Left colon (tissue), 2 donors: ENCODE results near the gene THBS3. TPM values are rescaled to one million over a fixed set of nuclear protein-coding genes. Genes with fewer than 3 reads are reported as not detected.
"Not testable (repeated sequence)": the region's sequence is repeated elsewhere in the genome, so short reads cannot be mapped to it uniquely, and the experiment has no call there.

Source experiments
- ATAC-seq: fragments of 200-7000 bp; cut with Tn5 transposase; one replicate; pipeline ENCODE4 v1.9.1; 2020; ENCODE audit warnings: mild to moderate bottlenecking, moderate library complexity
- DNase-seq, 2 donors: peaks; one replicate each; pipeline ENCODE4 v3.0.0-alpha.2; 2020
- intact Hi-C, 2 donors: fragments of 100-400 bp; cut with DNase I in 1 of 2; cut with micrococcal nuclease in 1 of 2; formaldehyde crosslinking; loops; one replicate each; pipeline versions ENCODE4 v1.11.2 to v1.14.0; 2022; cut with DNase I, micrococcal nuclease
- total RNA-seq, 2 donors: library from RNA; stranded (reverse); fragmentation: NEBNext Ultra II Directional; extraction: Animal tissue kit (Norgen Biotek cat#: 25700); gene quantifications; one replicate each; pipeline ENCODE4 v1.2.1, GENCODE V29; 2021
- donor health status: DM: no; HTN: no; CAD: no.
- donor health status: DM: yes; HTN: yes; CAD: no.

THBS3 gene
- total RNA-seq, 2 donors from 2014 or later = 20.0 to 20.9 TPM

GRCh38 chr1:155241069-155241679, 33.5 kb upstream of the THBS3 start:
- intact Hi-C loops = no loop called here
- ATAC-seq = peak; percentile 71
- DNase-seq = peak; percentile 70 to 81

GRCh38 chr1:155236451-155236850, 28.8 kb upstream of the THBS3 start:
- no peak for DNase-seq
- intact Hi-C loops = no loop called here

GRCh38 chr1:155235375-155235774, 27.7 kb upstream of the THBS3 start:
- intact Hi-C loops, ATAC-seq, DNase-seq: not testable (repeated sequence)

More at GRCh38 chr1:155236451-155236850, 28.8 kb upstream of the THBS3 start:
- no peak for ATAC-seq

- DNase-seq, intact Hi-C loops: not testable (repeated sequence)
- peak; percentile 7 for ATAC-seq
Observed at GRCh38 chr1:155233502-155233901, 25.8 kb upstream of the THBS3 start.

- ATAC-seq, DNase-seq, intact Hi-C loops: not testable (repeated sequence)
Observed at GRCh38 chr1:155232001-155232978, 24.6 kb upstream of the THBS3 start.

- intact Hi-C loops = not testable (repeated sequence)
Observed at GRCh38 chr1:155231302-155231701, 23.6 kb upstream of the THBS3 start.

GRCh38 chr1:155228096-155228427, 20.4 kb upstream of the THBS3 start:
- DNase-seq (no peak), ATAC-seq (no peak)
- intact Hi-C loops = no loop called here

More at GRCh38 chr1:155231302-155231701, 23.6 kb upstream of the THBS3 start:
- DNase-seq, ATAC-seq: not testable (repeated sequence)

- DNase-seq = peak; percentile 99
- ATAC-seq = peak; percentile 96
- intact Hi-C loops = no loop called here
Observed at GRCh38 chr1:155227261-155228095, 19.8 kb upstream of the THBS3 start.

GRCh38 chr1:155226910-155227260, 19.2 kb upstream of the THBS3 start:
- intact Hi-C loops = no loop called here
- ATAC-seq (peak; percentile 57), DNase-seq (peak; percentile 60 to 63)

- DNase-seq = peak; percentile 77 to 90
- intact Hi-C loops = no loop called here
- peak; percentile 60 for ATAC-seq
Observed at GRCh38 chr1:155226188-155226909, 18.7 kb upstream of the THBS3 start.

- DNase-seq, intact Hi-C loops, ATAC-seq: not testable (repeated sequence)
Observed at GRCh38 chr1:155225404-155225759, 17.7 kb upstream of the THBS3 start.

- ATAC-seq (no peak), DNase-seq (no peak)
- intact Hi-C loops = no loop called here
Observed at GRCh38 chr1:155223047-155223446, 15.3 kb upstream of the THBS3 start.

GRCh38 chr1:155220211-155220965, 12.7 kb upstream of the THBS3 start:
- intact Hi-C loops = not testable (repeated sequence)
- peak; percentile 57 to 71 for DNase-seq
- peak; percentile 85 for ATAC-seq

- intact Hi-C loops = no loop called here
- DNase-seq = no peak
- ATAC-seq = peak; percentile 65
Observed at GRCh38 chr1:155219592-155220031, 11.9 kb upstream of the THBS3 start.

GRCh38 chr1:155218854-155219591, 11.3 kb upstream of the THBS3 start:
- ATAC-seq = peak; percentile 44
- DNase-seq = no peak

GRCh38 chr1:155214702-155215101, 7.0 kb upstream of the THBS3 start:
- intact Hi-C loops = not testable (repeated sequence)

More at GRCh38 chr1:155218854-155219591, 11.3 kb upstream of the THBS3 start:
- intact Hi-C loops = no loop called here

GRCh38 chr1:155212051-155212440, 4.3 kb upstream of the THBS3 start:
- not testable (repeated sequence) for DNase-seq

More at GRCh38 chr1:155214702-155215101, 7.0 kb upstream of the THBS3 start:
- ATAC-seq, DNase-seq: not testable (repeated sequence)

More at GRCh38 chr1:155212051-155212440, 4.3 kb upstream of the THBS3 start:
- intact Hi-C loops, ATAC-seq: not testable (repeated sequence)
